ENCODE results near the gene CLASRP. TPM values are rescaled to one million over a fixed set of nuclear protein-coding genes. Genes with fewer than 3 reads are reported as not detected.
A peak's percentile ranks its signal among the peaks of the same experiment; 100 is the strongest.

Gene CLASRP
- total and polyA plus RNA-seq, 9 of the 15 experiments (the other 6 are each of a cell fraction or from before 2014, with no cell fraction given) = 0.94 to 86.3 (median 44.0) TPM

- TF ChIP-seq ESRRA (IDR thresholded peaks at IDR 0.05; ENCODE audit: borderline replicate concordance, low read depth) (no peak), SRSF7 (optimal IDR thresholded peaks at IDR 0.05; ENCODE audit: low read depth, low read length) (no peak), SP1 (CRISPR knock-in tag; IDR thresholded peaks at IDR 0.05) (peak; percentile 15; the same call in 1 of the 2 replicates), MLLT1 (IDR thresholded peaks at IDR 0.05) (peak in 1 of 2 experiments; percentile 40; a peak in 1 of 4 replicates), ZEB2 (IDR thresholded peaks at IDR 0.05) (peak; percentile 28; the same call in 1 of the 2 replicates), NFATC3 (IDR thresholded peaks at IDR 0.05) (no peak), SPI1 (IDR thresholded peaks at IDR 0.05; ENCODE audit: borderline replicate concordance, low read depth, low read length) (peak; percentile 53; the same call in 1 of the 2 replicates), PHF21A (IDR thresholded peaks at IDR 0.05; ENCODE audit: borderline replicate concordance, low read depth) (no peak), ZZZ3 (IDR thresholded peaks at IDR 0.05) (no peak), NR3C1 (CRISPR knock-in tag; IDR thresholded peaks at IDR 0.05) (no peak), TARDBP (IDR thresholded peaks at IDR 0.05) (no peak), RCOR1 (IDR thresholded peaks at IDR 0.05; ENCODE audit: borderline replicate concordance in 1 of 2, low read depth in 2 of 2, low read length in 2 of 2) (0 out of 4 replicates have a peak, but pooled peaks of 1 of the 2 experiments have one; percentile 28), RBM14 (IDR thresholded peaks at IDR 0.05; ENCODE audit: borderline replicate concordance, insufficient read depth, low read depth, low read length) (0 out of 2 replicates have a peak, but pooled peaks have one; percentile 35), ZNF740 (CRISPR knock-in tag; IDR thresholded peaks at IDR 0.05) (peak; percentile 95), ZNF740 (tag; IDR thresholded peaks at IDR 0.05) (peak in 1 of 2 experiments; percentile 94; a peak in 2 of 4 replicates)
- TF ChIP-seq, protein P1, sequence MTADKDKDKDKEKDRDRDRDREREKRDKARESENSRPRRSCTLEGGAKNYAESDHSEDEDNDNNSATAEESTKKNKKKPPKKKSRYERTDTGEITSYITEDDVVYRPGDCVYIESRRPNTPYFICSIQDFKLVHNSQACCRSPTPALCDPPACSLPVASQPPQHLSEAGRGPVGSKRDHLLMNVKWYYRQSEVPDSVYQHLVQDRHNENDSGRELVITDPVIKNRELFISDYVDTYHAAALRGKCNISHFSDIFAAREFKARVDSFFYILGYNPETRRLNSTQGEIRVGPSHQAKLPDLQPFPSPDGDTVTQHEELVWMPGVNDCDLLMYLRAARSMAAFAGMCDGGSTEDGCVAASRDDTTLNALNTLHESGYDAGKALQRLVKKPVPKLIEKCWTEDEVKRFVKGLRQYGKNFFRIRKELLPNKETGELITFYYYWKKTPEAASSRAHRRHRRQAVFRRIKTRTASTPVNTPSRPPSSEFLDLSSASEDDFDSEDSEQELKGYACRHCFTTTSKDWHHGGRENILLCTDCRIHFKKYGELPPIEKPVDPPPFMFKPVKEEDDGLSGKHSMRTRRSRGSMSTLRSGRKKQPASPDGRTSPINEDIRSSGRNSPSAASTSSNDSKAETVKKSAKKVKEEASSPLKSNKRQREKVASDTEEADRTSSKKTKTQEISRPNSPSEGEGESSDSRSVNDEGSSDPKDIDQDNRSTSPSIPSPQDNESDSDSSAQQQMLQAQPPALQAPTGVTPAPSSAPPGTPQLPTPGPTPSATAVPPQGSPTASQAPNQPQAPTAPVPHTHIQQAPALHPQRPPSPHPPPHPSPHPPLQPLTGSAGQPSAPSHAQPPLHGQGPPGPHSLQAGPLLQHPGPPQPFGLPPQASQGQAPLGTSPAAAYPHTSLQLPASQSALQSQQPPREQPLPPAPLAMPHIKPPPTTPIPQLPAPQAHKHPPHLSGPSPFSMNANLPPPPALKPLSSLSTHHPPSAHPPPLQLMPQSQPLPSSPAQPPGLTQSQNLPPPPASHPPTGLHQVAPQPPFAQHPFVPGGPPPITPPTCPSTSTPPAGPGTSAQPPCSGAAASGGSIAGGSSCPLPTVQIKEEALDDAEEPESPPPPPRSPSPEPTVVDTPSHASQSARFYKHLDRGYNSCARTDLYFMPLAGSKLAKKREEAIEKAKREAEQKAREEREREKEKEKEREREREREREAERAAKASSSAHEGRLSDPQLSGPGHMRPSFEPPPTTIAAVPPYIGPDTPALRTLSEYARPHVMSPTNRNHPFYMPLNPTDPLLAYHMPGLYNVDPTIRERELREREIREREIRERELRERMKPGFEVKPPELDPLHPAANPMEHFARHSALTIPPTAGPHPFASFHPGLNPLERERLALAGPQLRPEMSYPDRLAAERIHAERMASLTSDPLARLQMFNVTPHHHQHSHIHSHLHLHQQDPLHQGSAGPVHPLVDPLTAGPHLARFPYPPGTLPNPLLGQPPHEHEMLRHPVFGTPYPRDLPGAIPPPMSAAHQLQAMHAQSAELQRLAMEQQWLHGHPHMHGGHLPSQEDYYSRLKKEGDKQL (CRISPR knock-in tag; IDR thresholded peaks at IDR 0.05; ENCODE audit: borderline replicate concordance) = 0 out of 2 replicates have a peak, but pooled peaks have one; percentile 78
- TF ChIP-seq, protein P2, sequence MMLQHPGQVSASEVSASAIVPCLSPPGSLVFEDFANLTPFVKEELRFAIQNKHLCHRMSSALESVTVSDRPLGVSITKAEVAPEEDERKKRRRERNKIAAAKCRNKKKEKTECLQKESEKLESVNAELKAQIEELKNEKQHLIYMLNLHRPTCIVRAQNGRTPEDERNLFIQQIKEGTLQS (IDR thresholded peaks at IDR 0.05) = no peak
- TF ChIP-seq, protein P2 (CRISPR knock-in tag; conservative IDR thresholded peaks at IDR 0.05) = no peak
Measured at GRCh38 chr19:45075301-45076028, 36.6 kb downstream of the CLASRP start (continued).
